ENCODE data around the gene LMX1A.

- TF ChIP-seq CTCF (IDR thresholded peaks at IDR 0.05) (no peak), POLR2A (IDR thresholded peaks at IDR 0.05) (no peak)
Observed at GRCh38 chr1:165234149-165234548, 122.4 kb downstream of the LMX1A start.

Data from adrenal gland (tissue), 5 donors.